ENCODE measurements around the gene ACSL6.
"Not testable (repeated sequence)": the region's sequence is repeated elsewhere in the genome, so short reads cannot be mapped to it uniquely, and the experiment has no call there.

Gene ACSL6

GRCh38 chr5:131906668-131907067, 104.8 kb downstream of the ACSL6 start:
- no peak for DNase-seq
- no peaks in the 10 kb centered on the region for H3K36me3 ChIP-seq
- no peak for TF ChIP-seq CTCF (IDR thresholded peaks at IDR 0.05; ENCODE audit: low read depth, low read length)
- H3K9me3 ChIP-seq (ENCODE audit: severe bottlenecking): no peaks in the 10 kb centered on the region
- H3K27ac ChIP-seq: no peak overlapping the region
- H3K27me3 ChIP-seq (ENCODE audit: insufficient read depth, low read depth, severe bottlenecking): no peaks in the 10 kb centered on the region
- H3K4me3 ChIP-seq (ENCODE audit: low read depth, low read length): no peak overlapping the region

GRCh38 chr5:131902266-131902665, 109.2 kb downstream of the ACSL6 start:
- H3K27ac ChIP-seq; DNase-seq; H3K4me3 ChIP-seq (ENCODE audit: low read depth, low read length); H3K36me3 ChIP-seq; H3K9me3 ChIP-seq (ENCODE audit: severe bottlenecking); H3K27me3 ChIP-seq (ENCODE audit: insufficient read depth, low read depth, severe bottlenecking): not testable (repeated sequence)

All from WERI-Rb-1 (cell line).